HepG2 (cell line): ENCODE results near the gene PRKAR1A. TPM values are rescaled to one million over a fixed set of nuclear protein-coding genes. Genes with fewer than 3 reads are reported as not detected.
A peak's percentile ranks its signal among the peaks of the same experiment; 100 is the strongest.

Experiments used
- AKNA ChIP-seq: sonication (generic); formaldehyde crosslinking; IDR thresholded peaks from 2 replicates; pipeline ENCODE4 v1.4.0; 2020; ENCODE audit warnings: missing genetic modification reagents, borderline replicate concordance
- ARNT2 ChIP-seq: sonication (generic); formaldehyde crosslinking; IDR thresholded peaks from 2 replicates; pipeline ENCODE4 v1.8.0; 2022; ENCODE audit warnings: mild to moderate bottlenecking, low read depth, missing genetic modification reagents, moderate library complexity
- ATF5 ChIP-seq: sonication (generic); formaldehyde crosslinking; IDR thresholded peaks from 2 replicates; pipeline ENCODE4 v1.4.0; 2020; ENCODE audit warnings: mild to moderate bottlenecking, low read depth, missing genetic modification reagents
- CEBPG ChIP-seq: IDR thresholded peaks from 2 replicates; pipeline ENCODE4 v1.6.1; 2016
- HOXA9 ChIP-seq: sonication (generic); formaldehyde crosslinking; IDR thresholded peaks from 2 replicates; pipeline ENCODE4 v1.8.1; 2022; ENCODE audit warnings: missing genetic modification reagents, mild to moderate bottlenecking, moderate library complexity, borderline replicate concordance
- MEIS2 ChIP-seq: sonication (generic); formaldehyde crosslinking; IDR thresholded peaks from 2 replicates; pipeline ENCODE4 v1.9.0; 2021; ENCODE audit warnings: mild to moderate bottlenecking, missing genetic modification reagents
- NRL ChIP-seq: sonication (generic); formaldehyde crosslinking; IDR thresholded peaks from 2 replicates; pipeline ENCODE4 v1.5.0; 2020; ENCODE audit warnings: missing genetic modification reagents, mild to moderate bottlenecking, moderate library complexity, borderline replicate concordance
- PHB2 ChIP-seq: fragments of 450-650 bp; IDR thresholded peaks from 2 replicates; pipeline ENCODE4 v1.6.1; 2018; ENCODE audit not compliant: partially characterized antibody
- POLR2A ChIP-seq, 2 experiments: IDR thresholded peaks; 2 replicates each; pipeline ENCODE4 v1.6.1; 2011; ENCODE audit warnings: low read depth in 2 of 2, low read length in 2 of 2, mild to moderate bottlenecking in 1 of 2, moderate library complexity in 1 of 2; ENCODE audit not compliant: insufficient read depth in 1 of 2
- TBX2 ChIP-seq: sonication (generic); formaldehyde crosslinking; IDR thresholded peaks from 2 replicates; pipeline ENCODE4 v1.5.0; 2020; ENCODE audit warnings: missing genetic modification reagents, mild to moderate bottlenecking, borderline replicate concordance
- THAP9 ChIP-seq: sonication (generic); formaldehyde crosslinking; IDR thresholded peaks from 2 replicates; pipeline ENCODE4; 2020; ENCODE audit warnings: missing genetic modification reagents, mild to moderate bottlenecking, borderline replicate concordance
- ZBTB3 ChIP-seq: sonication (generic); formaldehyde crosslinking; IDR thresholded peaks from 2 replicates; pipeline ENCODE4 v1.4.0; 2020; ENCODE audit warnings: low read depth, mild to moderate bottlenecking, moderate library complexity, missing genetic modification reagents, borderline replicate concordance
- ZFYVE20 ChIP-seq: sonication (generic); formaldehyde crosslinking; IDR thresholded peaks from 2 replicates; pipeline ENCODE4 v1.8.0; 2023; ENCODE audit warnings: low read depth, mild to moderate bottlenecking, moderate library complexity, missing genetic modification reagents, borderline replicate concordance
- ZIK1 ChIP-seq: sonication (generic); formaldehyde crosslinking; IDR thresholded peaks from 2 replicates; pipeline ENCODE4 v1.5.0; 2020; ENCODE audit warnings: mild to moderate bottlenecking, low read depth, missing genetic modification reagents, borderline replicate concordance
- ZNF550 ChIP-seq: sonication (generic); formaldehyde crosslinking; IDR thresholded peaks from 2 replicates; pipeline ENCODE4 v1.4.0; 2020; ENCODE audit warnings: mild to moderate bottlenecking, missing genetic modification reagents, borderline replicate concordance
- ZNF772 ChIP-seq: sonication (generic); formaldehyde crosslinking; IDR thresholded peaks from 2 replicates; pipeline ENCODE4 v1.5.0; 2020; ENCODE audit warnings: mild to moderate bottlenecking, missing genetic modification reagents
- ZNF775 ChIP-seq: sonication (generic); formaldehyde crosslinking; IDR thresholded peaks from 2 replicates; pipeline ENCODE4 v1.4.0; 2020; ENCODE audit warnings: missing genetic modification reagents, mild to moderate bottlenecking, moderate library complexity, borderline replicate concordance
- ZNF790 ChIP-seq: sonication (generic); formaldehyde crosslinking; IDR thresholded peaks from 2 replicates; pipeline ENCODE4 v1.8.0; 2022; ENCODE audit warnings: missing genetic modification reagents, mild to moderate bottlenecking, borderline replicate concordance
- ZNF878 ChIP-seq: sonication (generic); formaldehyde crosslinking; IDR thresholded peaks from 2 replicates; pipeline ENCODE4 v1.8.1; 2023; ENCODE audit warnings: mild to moderate bottlenecking, missing genetic modification reagents, moderate library complexity
- polyA plus RNA-seq, 8 experiments: library from polyadenylated mRNA; depleted of rRNA in 3 of 8; stranded (reverse) in 7 of 8; unstranded in 1 of 8; fragments of >200 nt; fragmentation: Illumina TruSeq in 4 of 8; extraction: Trizol in 4 of 8; gene quantifications; 2 replicates each; pipeline versions ENCODE4 v1.2.1 to v1.2.3, GENCODE V29; 2011 to 2016; ENCODE audit warnings: low read depth in 4 of 8, missing spikeins in 1 of 8, mixed read lengths in 1 of 8; ENCODE audit not compliant: insufficient read depth in 1 of 8
- total RNA-seq, 5 experiments: library from RNA; depleted of rRNA; stranded (reverse); fragments of >200 nt; fragmentation: Illumina TruSeq; extraction: Trizol; gene quantifications; 2 replicates each; pipeline ENCODE4 v1.2.3, GENCODE V29; 2016; ENCODE audit warnings: low read depth in 1 of 5
- TF ChIP-seq, protein P1 (sequence below): IDR thresholded peaks from 2 replicates; pipeline ENCODE4 v1.6.1; 2016; ENCODE audit warnings: missing genetic modification reagents, missing compliant biosample characterization

The PRKAR1A gene
- total and polyA plus RNA-seq, 2 of the 13 experiments (the other 11 are each of a cell fraction or from before 2014, with no cell fraction given) = 265 to 266 TPM

GRCh38 chr17:68511671-68512246 is 471 bp upstream of the PRKAR1A start (continued):
- TF ChIP-seq TBX2 (CRISPR knock-in tag) (peak; percentile 83), ZNF772 (CRISPR knock-in tag) (peak; percentile 27), ZBTB3 (CRISPR knock-in tag) (peak; percentile 84; the same call in 1 of the 2 replicates), CEBPG (0 out of 2 replicates have a peak, but pooled peaks have one; percentile 15), MEIS2 (CRISPR knock-in tag) (peak; percentile 90; the same call in 1 of the 2 replicates), THAP9 (CRISPR knock-in tag) (peak; percentile 43; the same call in 1 of the 2 replicates), ZNF550 (CRISPR knock-in tag) (0 out of 2 replicates have a peak, but pooled peaks have one; percentile 82), ZIK1 (CRISPR knock-in tag) (0 out of 2 replicates have a peak, but pooled peaks have one; percentile 31), HOXA9 (CRISPR knock-in tag) (peak; percentile 94), ZNF775 (CRISPR knock-in tag) (no peak), ZFYVE20 (CRISPR knock-in tag) (0 out of 2 replicates have a peak, but pooled peaks have one; percentile 66), PHB2 (no peak), NRL (CRISPR knock-in tag) (no peak; the same call in 1 of the 2 replicates), AKNA (CRISPR knock-in tag) (no peak), ZNF790 (CRISPR knock-in tag) (peak; percentile 98; the same call in 1 of the 2 replicates), ARNT2 (CRISPR knock-in tag) (peak; percentile 49), POLR2A (IDR thresholded peaks at IDR 0.05; ENCODE audit: insufficient read depth in 1 of 2, low read depth in 2 of 2, low read length in 2 of 2) (peak in 1 of 2 experiments; percentile 75; a peak in 3 of 4 replicates), ZNF878 (CRISPR knock-in tag) (peak; percentile 51; the same call in 1 of the 2 replicates), ATF5 (CRISPR knock-in tag) (peak; percentile 49; the same call in 1 of the 2 replicates)
- TF ChIP-seq, protein P1, sequence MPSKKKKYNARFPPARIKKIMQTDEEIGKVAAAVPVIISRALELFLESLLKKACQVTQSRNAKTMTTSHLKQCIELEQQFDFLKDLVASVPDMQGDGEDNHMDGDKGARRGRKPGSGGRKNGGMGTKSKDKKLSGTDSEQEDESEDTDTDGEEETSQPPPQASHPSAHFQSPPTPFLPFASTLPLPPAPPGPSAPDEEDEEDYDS (CRISPR knock-in tag) = peak; percentile 72; the same call in 1 of the 2 replicates
